HG02678 (cell line): Measurements from ENCODE around the gene TMCO4.
A peak's percentile ranks its signal among the peaks of the same experiment; 100 is the strongest.
"Not testable (repeated sequence)": the region's sequence is repeated elsewhere in the genome, so short reads cannot be mapped to it uniquely, and the experiment has no call there.

ENCODE experiments used
- ATAC-seq: cut with Tn5 transposase; IDR thresholded peaks from one replicate; pipeline ENCODE4 v1.9.1; 2021; ENCODE audit warnings: mild to moderate bottlenecking, moderate library complexity; ENCODE audit not compliant: unreplicated experiment

The TMCO4 gene

GRCh38 chr1:19814244-19814661 is 14.5 kb upstream of the TMCO4 start:
- ATAC-seq = no peak

DNA sequence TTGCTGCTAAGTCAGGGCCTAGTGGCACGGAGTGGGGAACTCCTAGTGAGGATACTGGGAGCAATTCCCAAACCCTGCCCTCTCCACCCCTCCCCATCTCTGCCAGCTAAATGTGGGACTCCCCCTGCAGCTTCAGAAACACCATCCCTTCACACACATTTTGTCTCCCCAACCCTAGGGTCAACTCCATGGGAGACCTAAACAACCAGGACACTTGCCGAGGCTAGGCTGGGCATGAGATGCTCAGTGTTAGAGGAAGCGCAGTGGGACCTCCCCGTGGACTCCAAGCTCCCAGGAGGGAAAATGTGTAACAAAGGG is 13.9 kb upstream of the TMCO4 start:
- no peak for ATAC-seq

DNA sequence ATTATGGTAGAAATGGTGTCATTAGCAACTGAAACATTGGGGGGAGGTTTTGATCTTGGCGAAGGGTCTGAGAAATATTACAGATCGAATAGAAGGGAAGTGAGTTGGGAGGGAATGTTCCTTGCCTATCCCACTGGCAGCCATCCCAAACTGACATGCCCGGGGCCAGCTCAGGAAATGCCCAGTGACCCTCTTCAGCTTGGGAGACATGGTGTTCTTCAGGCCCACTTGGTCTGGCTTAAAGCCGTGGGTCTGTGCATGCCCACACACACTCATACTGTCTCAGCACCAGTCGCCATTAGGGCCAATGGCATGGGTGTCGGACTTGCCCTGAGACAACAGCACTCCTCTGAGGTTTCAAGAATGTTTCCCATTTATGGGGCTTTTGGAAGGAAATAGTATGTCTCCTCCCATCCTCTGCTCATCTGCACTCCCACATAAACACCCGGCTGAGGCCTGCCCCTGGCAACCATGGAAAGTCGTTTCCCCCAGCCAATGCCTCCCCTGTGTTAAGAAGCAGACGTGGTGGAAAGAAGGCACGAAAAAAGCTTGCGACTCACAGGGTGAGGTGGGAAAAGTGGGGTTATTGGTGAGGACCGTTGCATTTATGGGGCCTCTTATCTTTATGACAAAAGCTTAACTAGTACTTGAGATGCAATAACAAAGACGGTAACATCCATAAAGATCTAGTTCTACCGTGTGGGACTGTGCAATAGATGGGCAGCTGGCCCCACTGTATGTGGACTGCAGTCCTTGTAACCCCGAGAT is 13.3 kb upstream of the TMCO4 start:
- ATAC-seq = no peak

GRCh38 chr1:19811206-19811851 is 11.6 kb upstream of the TMCO4 start:
- ATAC-seq = no peak

GRCh38 chr1:19809044-19809750 is 9.5 kb upstream of the TMCO4 start:
- ATAC-seq = no peak

DNA sequence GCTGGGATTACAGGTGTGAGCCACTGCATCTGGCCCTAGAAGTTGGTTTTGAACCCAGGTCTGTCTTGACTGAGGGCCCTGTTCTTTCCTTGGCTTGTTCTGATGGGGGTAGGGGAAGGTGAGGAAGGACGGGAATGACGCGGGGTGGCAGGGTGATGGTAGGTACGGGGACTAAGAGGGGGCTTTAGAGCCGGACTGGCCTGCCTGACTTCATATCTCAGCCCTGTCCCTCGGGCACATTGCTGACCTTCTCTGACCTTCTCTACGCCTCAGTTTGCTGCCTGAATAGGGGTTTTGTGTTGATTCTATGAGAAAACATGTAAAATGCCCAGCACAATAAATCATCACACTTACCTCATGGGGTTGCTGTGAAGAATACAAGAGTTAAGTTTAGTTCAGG is 8.6 kb upstream of the TMCO4 start:
- no peak for ATAC-seq

GRCh38 chr1:19804831-19805251 is 5.1 kb upstream of the TMCO4 start:
- ATAC-seq = no peak

- ATAC-seq = no peak
Observed at GRCh38 chr1:19802269-19802668, 2.6 kb upstream of the TMCO4 start.

DNA sequence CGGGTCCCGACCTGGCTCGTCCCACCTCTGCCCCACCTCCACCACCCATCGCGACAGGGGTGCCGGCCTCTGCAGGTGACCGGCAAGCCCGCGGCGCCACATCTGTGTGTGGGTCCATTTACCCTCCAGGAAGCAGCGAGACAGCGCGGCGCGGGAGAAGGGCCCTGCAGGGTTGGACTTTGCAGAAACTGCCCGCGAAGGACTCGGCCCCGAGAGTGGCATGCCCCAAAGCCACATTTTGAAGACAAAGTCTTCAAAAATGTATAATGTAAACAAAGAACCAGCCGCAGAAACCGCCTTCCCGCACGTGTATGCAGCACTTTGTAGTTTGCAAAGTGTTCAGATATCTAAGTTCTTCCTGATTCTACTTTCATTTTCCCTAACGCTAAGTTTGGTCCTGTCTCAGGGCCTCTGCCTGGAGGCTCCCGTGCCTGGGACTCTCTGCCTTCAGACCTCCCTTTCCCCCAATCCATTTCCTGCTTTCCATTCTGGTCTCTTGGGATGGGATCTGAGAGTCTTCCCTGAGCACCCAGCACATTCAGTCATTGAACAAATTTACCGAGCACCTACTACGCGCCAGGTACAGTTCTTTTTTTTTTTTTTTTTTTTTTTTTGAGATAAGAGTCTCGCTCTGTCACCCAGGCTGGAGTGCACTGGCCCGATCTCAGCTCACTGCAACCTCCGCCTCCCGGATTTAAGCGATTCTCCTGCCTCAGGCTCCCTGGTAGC is 524 bp upstream of the TMCO4 start:
- ATAC-seq = peak; percentile 56

GRCh38 chr1:19798486-19799229 is 1.1 kb downstream of the TMCO4 start:
- ATAC-seq = no peak

DNA sequence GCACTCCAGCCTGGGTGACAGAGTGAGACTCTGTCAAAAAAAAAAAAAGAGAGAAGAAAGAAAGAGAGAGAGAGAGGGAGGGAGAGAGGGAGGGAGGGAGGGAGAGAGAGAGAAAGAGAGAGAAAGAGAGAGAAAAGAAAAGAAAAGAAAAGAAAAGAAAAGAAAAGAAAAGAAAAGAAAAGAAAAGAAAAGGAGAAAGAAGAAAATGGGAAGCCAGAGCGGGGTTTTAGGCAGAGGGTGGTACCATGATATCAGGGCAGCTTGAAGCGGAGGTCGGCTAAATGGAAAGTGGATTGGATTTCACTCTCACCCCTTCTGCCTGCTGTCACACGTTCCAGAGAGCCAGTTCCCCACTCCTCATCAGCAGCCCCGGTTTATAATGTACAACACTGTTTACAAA is 1.9 kb downstream of the TMCO4 start:
- ATAC-seq = no peak

DNA sequence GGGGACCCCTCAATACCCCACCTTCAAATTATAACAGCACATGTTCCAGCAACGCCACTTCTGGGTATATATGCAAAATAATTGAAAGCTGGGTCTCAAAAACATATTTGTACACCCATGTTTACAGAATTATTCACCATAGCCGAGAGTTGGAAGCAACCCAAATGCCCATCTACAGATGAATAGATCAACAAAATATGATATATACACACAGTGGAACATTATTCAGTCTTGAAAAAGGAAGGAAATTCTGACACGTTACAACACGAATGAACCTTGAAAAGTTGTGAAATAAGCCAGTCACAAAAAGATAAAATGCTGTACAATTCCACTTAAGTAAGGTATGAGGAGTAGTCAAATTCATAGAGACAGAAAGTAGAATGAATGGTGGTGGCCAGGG is 5.1 kb downstream of the TMCO4 start:
- no peak for ATAC-seq

GRCh38 chr1:19793360-19794046 is 6.2 kb downstream of the TMCO4 start:
- no peak for ATAC-seq

DNA sequence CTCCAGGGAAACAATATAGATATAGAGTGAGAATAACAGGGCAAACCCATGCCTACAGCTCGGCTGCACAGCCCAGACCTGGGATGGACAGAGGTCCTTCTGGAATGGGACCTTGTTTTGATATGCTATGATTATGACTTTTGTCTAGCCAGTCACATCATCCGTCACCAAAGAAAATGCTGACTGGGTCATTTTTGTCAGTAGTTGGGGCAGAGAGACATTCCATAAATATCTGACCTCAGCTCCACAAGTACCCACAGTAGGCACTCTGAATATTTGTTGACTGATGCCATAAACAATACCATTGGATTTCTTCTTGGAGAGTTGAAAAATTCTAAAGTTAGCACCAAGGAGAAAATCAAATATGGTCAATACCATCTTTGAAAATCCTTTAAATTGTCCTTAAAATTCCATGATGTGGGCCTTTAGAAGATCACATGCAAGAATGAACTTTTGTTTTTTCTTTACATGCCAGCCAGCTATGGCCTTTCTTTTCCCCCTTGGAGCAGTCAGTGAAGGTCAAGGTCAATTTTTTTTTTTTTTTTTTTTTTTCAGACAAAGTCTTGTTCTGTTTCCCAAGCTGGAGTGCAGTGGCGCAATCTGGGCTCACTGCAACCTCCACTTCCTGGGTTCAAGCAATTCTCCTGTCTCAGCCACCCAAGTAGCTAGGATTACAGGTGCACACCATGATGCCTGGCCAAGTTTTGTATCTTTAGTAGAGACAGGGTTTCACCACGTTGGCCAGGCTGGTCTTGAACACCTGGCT is 7.3 kb downstream of the TMCO4 start:
- ATAC-seq = no peak

- ATAC-seq = not testable (repeated sequence)
Observed at GRCh38 chr1:19790061-19790975, 9.4 kb downstream of the TMCO4 start.

DNA sequence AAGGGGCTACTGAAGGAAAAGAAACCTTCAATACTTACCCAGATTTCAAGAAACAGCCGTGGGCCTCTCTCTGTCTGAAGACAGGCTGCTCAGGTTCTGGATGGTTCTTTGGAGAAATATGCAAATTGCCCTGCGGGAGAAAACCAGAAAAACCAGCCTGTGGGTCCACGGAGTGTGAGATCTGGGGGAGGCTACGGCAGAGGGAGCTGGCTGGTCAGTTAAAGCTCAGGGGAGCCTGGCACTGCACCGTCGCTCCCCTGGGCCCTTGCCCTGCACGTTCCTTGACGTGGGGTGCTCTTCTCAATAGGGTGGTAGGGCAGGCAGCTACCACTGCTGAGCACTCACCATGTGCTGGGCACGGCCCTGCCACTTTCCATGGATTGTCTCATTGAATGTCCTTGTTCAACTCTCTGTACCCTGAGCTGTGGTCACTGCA is 12.7 kb downstream of the TMCO4 start:
- ATAC-seq = no peak

GRCh38 chr1:19785660-19786059 is 14.1 kb downstream of the TMCO4 start:
- no peak for ATAC-seq

DNA sequence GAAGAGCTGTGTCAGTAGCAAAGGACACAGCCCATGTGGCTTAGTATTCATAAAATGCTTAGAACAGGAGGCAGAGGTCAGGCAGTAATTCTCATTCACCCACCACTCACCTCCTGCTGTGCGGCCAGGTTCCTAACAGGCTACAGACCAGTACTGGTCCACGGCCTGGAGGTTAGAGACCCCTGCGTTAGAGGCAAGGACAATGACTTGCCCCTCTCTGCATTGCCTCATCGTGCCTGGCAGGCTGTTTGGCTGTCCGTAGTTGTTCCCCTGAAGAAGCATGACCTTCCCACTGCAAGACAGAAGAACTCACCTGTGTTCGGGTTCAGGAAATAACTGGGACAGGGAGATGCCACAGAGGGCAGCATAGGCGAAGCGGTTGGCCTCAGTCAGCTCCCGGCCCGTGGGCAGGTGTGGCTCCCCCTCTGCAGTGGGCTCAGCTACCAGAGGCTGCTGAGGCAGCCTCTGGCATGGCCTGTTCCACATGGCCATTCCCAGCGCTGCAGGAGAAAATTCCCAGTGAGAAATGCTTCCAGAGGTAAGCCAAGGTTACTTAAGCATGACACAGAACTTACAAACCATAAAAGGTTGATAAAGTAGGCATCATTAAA is 19.3 kb downstream of the TMCO4 start:
- no peak for ATAC-seq
